ENCODE measurements around the gene MYO1D.

Gene MYO1D

GRCh38 chr17:32512328-32512727, 364.6 kb downstream of the MYO1D start:
- no peak for DNase-seq (ENCODE audit: low read depth, low spot score)

- DNase-seq (ENCODE audit: low read depth, low spot score): no peak
These were observed 366.5 kb downstream of the MYO1D start for GRCh38 chr17:32510466-32510865.

GRCh38 chr17:32508926-32509325, 368.0 kb downstream of the MYO1D start:
- DNase-seq (ENCODE audit: low read depth, low spot score): no peak

GRCh38 chr17:32504166-32504990, 372.5 kb downstream of the MYO1D start:
- DNase-seq (ENCODE audit: low read depth, low spot score): no peak

GRCh38 chr17:32503251-32504165, 373.4 kb downstream of the MYO1D start:
- DNase-seq (ENCODE audit: low read depth, low spot score): no peak

GRCh38 chr17:32502710-32503109, 374.2 kb downstream of the MYO1D start:
- DNase-seq (ENCODE audit: low read depth, low spot score): no peak

- no peak for DNase-seq (ENCODE audit: low read depth, low spot score)
These were observed 374.9 kb downstream of the MYO1D start for GRCh38 chr17:32502013-32502412.

GRCh38 chr17:32498391-32498790, 378.5 kb downstream of the MYO1D start:
- no peak for DNase-seq (ENCODE audit: low read depth, low spot score)

- DNase-seq (ENCODE audit: low read depth, low spot score): no peak
These were observed 379.3 kb downstream of the MYO1D start for GRCh38 chr17:32497431-32498205.

GRCh38 chr17:32496395-32497073, 380.4 kb downstream of the MYO1D start:
- no peak for DNase-seq (ENCODE audit: low read depth, low spot score)

GRCh38 chr17:32495359-32496231, 381.3 kb downstream of the MYO1D start:
- no peak for DNase-seq (ENCODE audit: low read depth, low spot score)

- DNase-seq (ENCODE audit: low read depth, low spot score): no peak
These were observed 382.1 kb downstream of the MYO1D start for GRCh38 chr17:32494621-32495358.

- no peak for DNase-seq (ENCODE audit: low read depth, low spot score)
These were observed 382.9 kb downstream of the MYO1D start for GRCh38 chr17:32493976-32494513.

GRCh38 chr17:32493571-32493970, 383.4 kb downstream of the MYO1D start:
- DNase-seq (ENCODE audit: low read depth, low spot score): no peak

- DNase-seq (ENCODE audit: low read depth, low spot score): no peak
These were observed 384.2 kb downstream of the MYO1D start for GRCh38 chr17:32492648-32493289.

GRCh38 chr17:32492264-32492589, 384.7 kb downstream of the MYO1D start:
- no peak for DNase-seq (ENCODE audit: low read depth, low spot score)

- DNase-seq (ENCODE audit: low read depth, low spot score): no peak
These were observed 385.3 kb downstream of the MYO1D start for GRCh38 chr17:32491371-32492263.

- no peak for DNase-seq (ENCODE audit: low read depth, low spot score)
These were observed 386.8 kb downstream of the MYO1D start for GRCh38 chr17:32490101-32490482.

All from iPS DF 19.7 (cell line).